HL-60 (cell line): Measurements from ENCODE around the gene KRTAP10-7.
"Not testable (repeated sequence)": the region's sequence is repeated elsewhere in the genome, so short reads cannot be mapped to it uniquely, and the experiment has no call there.

Experiments used
- DNase-seq, 2 experiments: peaks; one replicate each; pipeline ENCODE4 v3.0.0-alpha.2; 2010 to 2020; ENCODE audit warnings: low read depth in 1 of 2, low spot score in 1 of 2
- H3K27ac ChIP-seq: fragments of 250-450 bp; sonication (Bioruptor Pico); replicated peaks from 2 replicates; pipeline ENCODE4 v1.5.1; 2020; ENCODE audit warnings: mild to moderate bottlenecking, moderate library complexity
- H3K27me3 ChIP-seq: fragments of 250-450 bp; sonication (Bioruptor Pico); 2 replicates; pipeline ENCODE4 v1.5.1; 2021; ENCODE audit warnings: mild to moderate bottlenecking, moderate library complexity; ENCODE audit not compliant: insufficient read depth, poor library complexity, severe bottlenecking
- H3K4me3 ChIP-seq: replicated peaks from 2 replicates; pipeline ENCODE4 v1.5.1; 2011; ENCODE audit warnings: mild to moderate bottlenecking, control low read depth, low read length; ENCODE audit not compliant: insufficient read depth
- CTCF ChIP-seq: IDR thresholded peaks from one replicate; pipeline ENCODE4 v1.5.1; 2011; ENCODE audit warnings: low read length, control low read depth, inconsistent platforms; ENCODE audit not compliant: insufficient read depth
- GABPA ChIP-seq: IDR thresholded peaks from 2 replicates; pipeline ENCODE4 v1.6.1; 2012; ENCODE audit warnings: low read depth
- POLR2AphosphoS5 ChIP-seq: IDR thresholded peaks from 2 replicates; pipeline ENCODE4 v1.6.1; 2012; ENCODE audit warnings: low read depth
- REST ChIP-seq: IDR thresholded peaks from 2 replicates; pipeline ENCODE4 v1.6.1; 2012; ENCODE audit warnings: low read depth; ENCODE audit not compliant: insufficient replicate concordance
- SPI1 ChIP-seq: IDR thresholded peaks from 2 replicates; pipeline ENCODE4 v1.6.1; 2012; ENCODE audit warnings: low read depth, mild to moderate bottlenecking, borderline replicate concordance

Gene KRTAP10-7

GRCh38 chr21:44585892-44586291, 14.5 kb upstream of the KRTAP10-7 start:
- no peaks in the 10 kb centered on the region for H3K27me3 ChIP-seq

GRCh38 chr21:44589094-44589493, 11.3 kb upstream of the KRTAP10-7 start:
- H3K4me3 ChIP-seq: no peak overlapping the region
- DNase-seq: no peak

More at GRCh38 chr21:44585892-44586291, 14.5 kb upstream of the KRTAP10-7 start:
- Histone ChIP-seq H3K27ac (no peak overlapping the region), H3K4me3 (no peak overlapping the region)
- TF ChIP-seq POLR2AphosphoS5 (no peak), CTCF (no peak), SPI1 (no peak)
- no peak for DNase-seq

GRCh38 chr21:44589586-44590305, 10.7 kb upstream of the KRTAP10-7 start:
- no peak for DNase-seq
- TF ChIP-seq CTCF (no peak), SPI1 (no peak), GABPA (no peak), POLR2AphosphoS5 (no peak), REST (no peak)
- Histone ChIP-seq H3K27ac (no peak overlapping the region), H3K4me3 (no peak overlapping the region), H3K27me3 (no peaks in the 10 kb centered on the region)

More at GRCh38 chr21:44589094-44589493, 11.3 kb upstream of the KRTAP10-7 start:
- no peaks in the 10 kb centered on the region for H3K27me3 ChIP-seq
- no peak overlapping the region for H3K27ac ChIP-seq
- TF ChIP-seq POLR2AphosphoS5: no peak
- TF ChIP-seq GABPA: no peak

- Histone ChIP-seq H3K27ac (no peak overlapping the region), H3K4me3 (no peak overlapping the region), H3K27me3 (no peaks in the 10 kb centered on the region)
- DNase-seq: no peak
- TF ChIP-seq CTCF (no peak), POLR2AphosphoS5 (no peak), REST (no peak), GABPA (no peak), SPI1 (no peak)
Measured at GRCh38 chr21:44590311-44590721, 10.1 kb upstream of the KRTAP10-7 start.

GRCh38 chr21:44590897-44591800, 9.2 kb upstream of the KRTAP10-7 start:
- not testable (repeated sequence) for H3K27me3 ChIP-seq, H3K4me3 ChIP-seq, DNase-seq, H3K27ac ChIP-seq

- DNase-seq, H3K27me3 ChIP-seq, H3K27ac ChIP-seq, H3K4me3 ChIP-seq: not testable (repeated sequence)
Measured at GRCh38 chr21:44591801-44592130, 8.6 kb upstream of the KRTAP10-7 start.
